PFSK-1 (cell line): ENCODE measurements around the gene GSG1L2.

Source experiments
- FOXP2 ChIP-seq: optimal IDR thresholded peaks from 2 replicates; pipeline ENCODE3; 2011; ENCODE audit warnings: borderline replicate concordance, control low read depth, inconsistent platforms; ENCODE audit not compliant: insufficient read depth; ENCODE audit errors: extremely low read length, extremely low read depth
- POLR2AphosphoS5 ChIP-seq: IDR thresholded peaks from 2 replicates; pipeline ENCODE4 v1.6.1; 2012; ENCODE audit warnings: low read depth, mild to moderate bottlenecking, control low read depth, low read length, moderate library complexity
- SIN3A ChIP-seq: IDR thresholded peaks from 2 replicates; pipeline ENCODE4 v1.6.1; 2012; ENCODE audit warnings: mild to moderate bottlenecking, low read length, moderate library complexity, borderline replicate concordance; ENCODE audit not compliant: insufficient read depth
- TAF1 ChIP-seq: IDR thresholded peaks from 2 replicates; pipeline ENCODE4 v1.6.1; 2012; ENCODE audit warnings: low read length, control low read depth, borderline replicate concordance; ENCODE audit not compliant: insufficient read depth
- TF ChIP-seq, protein P1 (sequence below), 2 experiments: IDR thresholded peaks; 2 replicates each; pipeline versions ENCODE4 v1.6.1 to v1.8.0; 2011 to 2012; ENCODE audit warnings: low read depth in 2 of 2, low read length in 2 of 2, control low read depth in 1 of 2, inconsistent platforms in 1 of 2, mild to moderate bottlenecking in 1 of 2, moderate library complexity in 1 of 2; ENCODE audit not compliant: insufficient read depth in 1 of 2

Gene GSG1L2

DNA sequence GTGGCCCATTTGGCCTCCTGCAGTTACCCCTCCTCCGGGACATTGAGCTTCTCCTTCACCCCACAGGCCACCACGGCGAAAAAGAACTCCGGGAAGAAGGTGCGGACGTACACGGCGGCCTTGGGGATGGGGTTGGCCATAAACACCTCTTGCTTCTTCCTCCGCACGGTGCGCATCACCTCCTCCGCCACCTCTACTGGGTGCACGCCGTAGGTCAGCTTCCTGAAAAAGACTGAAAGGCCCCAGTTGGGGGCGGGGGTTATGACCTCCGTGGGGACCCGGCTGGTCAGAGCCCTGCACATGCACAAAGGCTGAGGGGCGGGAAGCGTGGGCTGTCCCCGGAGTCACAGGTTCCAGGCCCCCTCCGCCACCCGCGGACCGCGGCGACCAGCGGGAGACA is 50.4 kb downstream of the GSG1L2 start:
- no peak for TF ChIP-seq SIN3A
- TF ChIP-seq, protein P1, sequence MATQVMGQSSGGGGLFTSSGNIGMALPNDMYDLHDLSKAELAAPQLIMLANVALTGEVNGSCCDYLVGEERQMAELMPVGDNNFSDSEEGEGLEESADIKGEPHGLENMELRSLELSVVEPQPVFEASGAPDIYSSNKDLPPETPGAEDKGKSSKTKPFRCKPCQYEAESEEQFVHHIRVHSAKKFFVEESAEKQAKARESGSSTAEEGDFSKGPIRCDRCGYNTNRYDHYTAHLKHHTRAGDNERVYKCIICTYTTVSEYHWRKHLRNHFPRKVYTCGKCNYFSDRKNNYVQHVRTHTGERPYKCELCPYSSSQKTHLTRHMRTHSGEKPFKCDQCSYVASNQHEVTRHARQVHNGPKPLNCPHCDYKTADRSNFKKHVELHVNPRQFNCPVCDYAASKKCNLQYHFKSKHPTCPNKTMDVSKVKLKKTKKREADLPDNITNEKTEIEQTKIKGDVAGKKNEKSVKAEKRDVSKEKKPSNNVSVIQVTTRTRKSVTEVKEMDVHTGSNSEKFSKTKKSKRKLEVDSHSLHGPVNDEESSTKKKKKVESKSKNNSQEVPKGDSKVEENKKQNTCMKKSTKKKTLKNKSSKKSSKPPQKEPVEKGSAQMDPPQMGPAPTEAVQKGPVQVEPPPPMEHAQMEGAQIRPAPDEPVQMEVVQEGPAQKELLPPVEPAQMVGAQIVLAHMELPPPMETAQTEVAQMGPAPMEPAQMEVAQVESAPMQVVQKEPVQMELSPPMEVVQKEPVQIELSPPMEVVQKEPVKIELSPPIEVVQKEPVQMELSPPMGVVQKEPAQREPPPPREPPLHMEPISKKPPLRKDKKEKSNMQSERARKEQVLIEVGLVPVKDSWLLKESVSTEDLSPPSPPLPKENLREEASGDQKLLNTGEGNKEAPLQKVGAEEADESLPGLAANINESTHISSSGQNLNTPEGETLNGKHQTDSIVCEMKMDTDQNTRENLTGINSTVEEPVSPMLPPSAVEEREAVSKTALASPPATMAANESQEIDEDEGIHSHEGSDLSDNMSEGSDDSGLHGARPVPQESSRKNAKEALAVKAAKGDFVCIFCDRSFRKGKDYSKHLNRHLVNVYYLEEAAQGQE (IDR thresholded peaks at IDR 0.05; ENCODE audit: insufficient read depth in 1 of 2, low read depth in 2 of 2, low read length in 2 of 2), result no peak
- TF ChIP-seq FOXP2, result no peak
- TF ChIP-seq POLR2AphosphoS5, result no peak
- TF ChIP-seq TAF1, result no peak

DNA sequence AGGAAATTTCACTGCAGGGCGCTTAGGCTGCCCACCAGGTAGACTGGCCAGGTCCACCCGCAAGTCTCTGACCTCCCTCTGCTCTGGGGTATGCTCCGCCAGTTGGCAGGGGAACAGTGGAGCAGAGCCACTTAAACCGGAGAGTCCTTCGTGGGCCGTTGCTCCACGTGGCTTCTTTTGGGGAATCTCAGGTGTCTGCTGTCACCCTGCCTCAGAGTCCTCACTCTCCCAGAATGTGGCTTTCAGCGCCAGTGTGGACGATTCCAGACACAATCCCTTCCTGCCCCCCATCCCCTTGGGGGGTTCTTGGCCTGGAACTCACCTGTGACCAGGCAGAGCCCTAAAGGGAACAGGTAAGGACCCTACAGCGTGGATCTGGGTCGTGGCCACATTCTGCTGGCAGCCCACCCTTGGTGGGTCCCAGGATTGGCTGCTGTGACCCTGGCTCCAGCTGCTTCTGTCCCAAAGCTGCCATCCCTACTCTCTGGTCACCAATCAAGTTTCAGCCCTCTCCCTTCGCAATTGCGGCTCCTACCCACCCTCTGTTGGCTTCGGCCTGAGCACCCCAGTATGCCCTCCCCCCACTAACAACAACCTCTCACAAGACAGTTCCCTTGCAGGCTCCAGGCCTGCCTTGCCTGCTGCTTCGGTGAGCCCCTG is 52.7 kb downstream of the GSG1L2 start:
- TF ChIP-seq FOXP2 (no peak), SIN3A (no peak), POLR2AphosphoS5 (no peak), TAF1 (no peak)
- TF ChIP-seq, protein P1 (IDR thresholded peaks at IDR 0.05; ENCODE audit: insufficient read depth in 1 of 2, low read depth in 2 of 2, low read length in 2 of 2), result no peak

DNA sequence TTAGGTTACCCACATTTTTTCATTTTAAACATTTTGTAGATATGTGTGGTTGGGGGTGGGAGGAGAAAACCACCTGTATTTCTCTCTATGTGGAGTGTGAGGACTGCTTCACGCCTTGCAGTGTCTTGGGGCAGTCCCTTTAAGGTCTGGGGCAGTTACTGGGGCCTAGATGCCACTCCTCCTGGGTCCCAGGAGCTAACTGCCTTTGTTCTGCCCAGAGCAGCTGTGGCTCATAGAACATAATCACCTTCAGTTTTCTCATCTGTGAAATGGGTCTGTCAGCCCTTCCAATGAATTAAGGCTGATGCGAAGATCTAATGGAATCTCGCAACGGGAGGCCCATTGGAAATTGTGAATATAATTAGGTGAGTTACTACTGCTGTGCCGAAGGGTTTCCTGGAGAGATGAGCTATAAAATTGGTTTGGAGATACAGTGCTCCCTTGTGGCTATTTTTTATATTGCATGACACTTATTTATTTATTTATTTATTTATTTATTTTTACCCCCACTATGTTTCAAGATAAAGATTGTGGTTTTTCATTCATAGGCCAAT is 53.4 kb downstream of the GSG1L2 start:
- no peak for TF ChIP-seq POLR2AphosphoS5
- TF ChIP-seq, protein P1 (IDR thresholded peaks at IDR 0.05; ENCODE audit: insufficient read depth in 1 of 2, low read depth in 2 of 2, low read length in 2 of 2), result no peak
- TF ChIP-seq SIN3A, result no peak
- no peak for TF ChIP-seq TAF1
- TF ChIP-seq FOXP2, result no peak

DNA sequence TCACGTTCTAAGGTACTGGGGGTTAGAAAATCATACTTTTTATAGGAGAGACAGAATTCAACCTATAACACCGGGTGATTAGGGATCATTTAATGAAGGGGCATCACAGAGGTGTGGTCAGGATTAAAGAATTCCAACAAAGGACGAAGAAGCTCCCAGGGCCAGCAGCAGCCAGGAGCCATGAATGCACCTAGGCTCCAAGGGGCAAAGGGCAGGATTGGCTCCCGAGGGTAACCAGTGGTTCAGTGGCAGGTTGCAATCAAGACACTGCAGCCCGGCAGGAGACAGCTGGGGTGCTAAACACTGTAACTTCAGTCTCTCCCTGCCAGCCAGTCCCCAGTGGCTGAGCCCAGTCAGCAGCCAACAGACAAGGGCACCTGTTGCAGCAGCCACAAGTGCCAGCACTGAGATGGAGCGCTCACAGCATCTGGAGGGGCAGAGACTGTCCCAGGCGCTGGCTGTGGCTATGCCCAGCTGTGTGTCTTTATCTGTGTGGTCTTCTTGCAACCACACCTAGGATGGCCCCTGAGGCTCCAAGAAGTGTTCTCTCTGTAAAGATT is 54.4 kb downstream of the GSG1L2 start:
- TF ChIP-seq SIN3A (no peak), FOXP2 (no peak)
- TF ChIP-seq, protein P1 (IDR thresholded peaks at IDR 0.05; ENCODE audit: insufficient read depth in 1 of 2, low read depth in 2 of 2, low read length in 2 of 2), result no peak
